Prostate gland (tissue), 2 donors: Measurements from ENCODE around the gene MRPL9. TPM values are rescaled to one million over a fixed set of nuclear protein-coding genes. Genes with fewer than 3 reads are reported as not detected.
A peak's percentile ranks its signal among the peaks of the same experiment; 100 is the strongest.

ENCODE experiments used
- DNase-seq: peaks from one replicate; pipeline ENCODE4 v3.0.0-alpha.2; 2019; ENCODE audit warnings: low spot score
- H3K27ac ChIP-seq, 2 donors: fragments of 200-600 bp; sonication (generic); 2 replicates each; pipeline ENCODE4 v1.5.1; 2017 to 2019
- H3K27me3 ChIP-seq: fragments of 200-600 bp; sonication (generic); replicated peaks from 2 replicates; pipeline ENCODE4 v1.5.1; 2019; ENCODE audit not compliant: insufficient read depth
- H3K36me3 ChIP-seq, 2 donors: fragments of 200-600 bp; sonication (generic); 1 replicate in 1 of 2; 2 replicates in 1 of 2; pipeline versions ENCODE4 v1.5.1 to v1.8.1; 2017 to 2019
- H3K4me1 ChIP-seq: fragments of 200-600 bp; sonication (generic); replicated peaks from 2 replicates; pipeline ENCODE4 v1.5.1; 2019
- H3K4me3 ChIP-seq, 2 donors: fragments of 200-600 bp; sonication (generic); 2 replicates each; pipeline ENCODE4 v1.5.1; 2017 to 2019
- H3K9me3 ChIP-seq: fragments of 200-600 bp; sonication (generic); 2 replicates; pipeline ENCODE4 v1.5.1; 2017
- POLR2A ChIP-seq: fragments of 450-650 bp; IDR thresholded peaks from one replicate; pipeline ENCODE4 v1.6.1; 2016; ENCODE audit warnings: antibody characterized with exemption, mild to moderate bottlenecking
- POLR2AphosphoS5 ChIP-seq: sonication (generic); formaldehyde crosslinking; IDR thresholded peaks from one replicate; pipeline ENCODE4 v1.6.1; 2017; ENCODE audit warnings: antibody characterized with exemption
- WGBS: methylation state at CpG from one replicate; pipeline ENCODE4 v1.1.5; 2018; 5-methylcytosine and 5-hydroxymethylcytosine counted together
- intact Hi-C: fragments of 100-400 bp; cut with DNase I; formaldehyde crosslinking; loops from one replicate; pipeline ENCODE4 v1.14.2; 2022
- total RNA-seq, 2 donors: library from RNA; depleted of rRNA; stranded (reverse); fragments of >200 nt; gene quantifications; one replicate each; pipeline ENCODE4 v1.1.0, GENCODE V29; 2016
- TF ChIP-seq, protein P1 (sequence below), 4 experiments: fragments of 200-600 bp in 2 of 4; fragments of 450-650 bp in 2 of 4; sonication (generic) in 2 of 4; IDR thresholded peaks; 1 replicate in 3 of 4; 2 replicates in 1 of 4; pipeline ENCODE4 v1.5.1; 2016 to 2019; ENCODE audit warnings: antibody characterized with exemption in 4 of 4, mild to moderate bottlenecking in 2 of 4, moderate library complexity in 2 of 4

The MRPL9 gene
- total RNA-seq: 10 to 100 TPM; 47.9 to 80.1 TPM

DNA sequence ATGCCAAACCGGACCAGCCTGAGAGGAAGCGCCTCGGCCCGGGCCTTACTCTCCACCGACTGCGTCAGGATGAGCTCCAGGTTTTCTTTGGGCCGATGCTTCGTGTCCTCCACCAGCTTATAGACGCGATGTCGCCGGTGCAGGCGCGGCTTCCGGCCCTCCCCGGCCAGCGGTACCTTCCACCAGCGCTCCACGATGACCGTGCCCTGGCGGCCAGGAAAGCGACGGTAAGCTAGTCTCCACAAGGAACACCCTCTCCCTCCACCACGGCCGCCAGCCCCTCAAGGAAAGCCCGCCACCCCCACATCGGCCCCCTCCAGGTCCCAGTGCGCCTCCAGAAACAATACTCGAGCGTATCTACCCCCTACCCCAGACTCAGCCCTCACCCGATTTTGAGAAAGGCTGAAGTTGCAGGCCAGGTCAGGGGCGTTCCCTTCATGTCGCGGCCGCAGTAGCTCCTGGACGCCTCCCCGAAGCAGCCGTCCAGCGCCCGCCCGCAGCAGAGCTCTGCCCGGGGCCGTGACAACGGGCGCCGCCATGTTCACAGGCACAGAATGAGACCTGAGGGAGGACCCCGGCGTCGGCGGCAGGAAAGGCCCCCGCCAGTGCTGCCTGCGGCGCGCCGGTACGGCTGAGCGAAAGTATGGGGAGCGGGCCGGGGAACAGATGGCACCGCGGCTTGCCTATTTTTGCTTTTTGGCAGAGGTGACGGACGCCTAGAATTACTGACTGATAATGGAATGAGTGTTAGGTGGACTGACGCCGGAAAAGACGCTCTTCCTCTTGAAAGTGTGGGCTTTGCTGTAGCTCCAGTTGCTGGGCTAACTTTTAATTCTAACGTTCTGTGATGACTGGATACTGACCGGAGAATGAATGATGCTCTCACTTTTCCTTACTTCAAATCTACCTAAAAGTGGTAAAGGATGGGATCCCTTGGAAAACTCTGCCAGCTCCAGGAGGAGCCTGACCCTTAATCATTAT lies at the start of gene MRPL9:
MRPL9 (minus strand) TSS at position 556 of the 981 bp plus-strand sequence; CDS start at position 539, 17 bp downstream.
- Histone ChIP-seq H3K9me3 (no peaks in the 10 kb centered on the region), H3K36me3 (no peaks in the 10 kb centered on the region), H3K27ac (peak within 1 kb of the TSS; percentile 81 to 92), H3K27me3 (no peaks in the 10 kb centered on the region), H3K4me1 (peaks cover 14% of the 10 kb centered on the region), H3K4me3 (peak within 1 kb of the TSS; percentile 55 to 83)
- peak; percentile 74 for DNase-seq
- WGBS: under 1% methylated on average over 68 of the region's 68 CpGs
- intact Hi-C loops: no loop called here
- TF ChIP-seq POLR2AphosphoS5 (peak; percentile 65), POLR2A (peak; percentile 35)
- TF ChIP-seq, protein P1, sequence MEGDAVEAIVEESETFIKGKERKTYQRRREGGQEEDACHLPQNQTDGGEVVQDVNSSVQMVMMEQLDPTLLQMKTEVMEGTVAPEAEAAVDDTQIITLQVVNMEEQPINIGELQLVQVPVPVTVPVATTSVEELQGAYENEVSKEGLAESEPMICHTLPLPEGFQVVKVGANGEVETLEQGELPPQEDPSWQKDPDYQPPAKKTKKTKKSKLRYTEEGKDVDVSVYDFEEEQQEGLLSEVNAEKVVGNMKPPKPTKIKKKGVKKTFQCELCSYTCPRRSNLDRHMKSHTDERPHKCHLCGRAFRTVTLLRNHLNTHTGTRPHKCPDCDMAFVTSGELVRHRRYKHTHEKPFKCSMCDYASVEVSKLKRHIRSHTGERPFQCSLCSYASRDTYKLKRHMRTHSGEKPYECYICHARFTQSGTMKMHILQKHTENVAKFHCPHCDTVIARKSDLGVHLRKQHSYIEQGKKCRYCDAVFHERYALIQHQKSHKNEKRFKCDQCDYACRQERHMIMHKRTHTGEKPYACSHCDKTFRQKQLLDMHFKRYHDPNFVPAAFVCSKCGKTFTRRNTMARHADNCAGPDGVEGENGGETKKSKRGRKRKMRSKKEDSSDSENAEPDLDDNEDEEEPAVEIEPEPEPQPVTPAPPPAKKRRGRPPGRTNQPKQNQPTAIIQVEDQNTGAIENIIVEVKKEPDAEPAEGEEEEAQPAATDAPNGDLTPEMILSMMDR (IDR thresholded peaks at IDR 0.05): no peak

DNA sequence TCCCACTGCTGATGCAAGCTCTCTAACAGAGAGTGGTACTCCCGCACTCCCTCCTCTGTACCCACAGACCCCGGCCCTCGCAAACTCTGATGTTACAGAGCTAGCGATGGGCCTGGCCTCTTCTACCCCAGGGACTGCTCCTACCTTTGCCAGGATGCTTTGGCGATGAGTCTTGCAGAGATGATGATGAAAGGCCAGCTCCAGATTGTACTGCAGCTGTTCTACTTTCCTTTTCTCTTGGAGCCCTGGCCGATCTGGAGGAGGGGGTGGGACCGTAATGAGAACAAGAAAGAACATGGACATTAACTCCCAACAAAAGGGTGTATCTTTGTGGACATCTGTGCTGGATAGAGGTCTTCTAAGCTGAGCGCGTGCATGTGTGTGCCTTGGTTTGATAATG lies 47.9 kb upstream of the MRPL9 start:
- WGBS: 88% methylated on average over 9 of the region's 9 CpGs
- DNase-seq: no peak
- H3K9me3 ChIP-seq: no peaks in the 10 kb centered on the region
- H3K27me3 ChIP-seq: no peaks in the 10 kb centered on the region
- H3K36me3 ChIP-seq: no peaks in the 10 kb centered on the region
- no peak overlapping the region for H3K27ac ChIP-seq
- TF ChIP-seq, protein P1 (IDR thresholded peaks at IDR 0.05): no peak
- no peak for TF ChIP-seq POLR2AphosphoS5
- TF ChIP-seq POLR2A: no peak
- intact Hi-C loops: no loop called here
- H3K4me3 ChIP-seq: no peak overlapping the region
- H3K4me1 ChIP-seq: no peaks in the 10 kb centered on the region

DNA sequence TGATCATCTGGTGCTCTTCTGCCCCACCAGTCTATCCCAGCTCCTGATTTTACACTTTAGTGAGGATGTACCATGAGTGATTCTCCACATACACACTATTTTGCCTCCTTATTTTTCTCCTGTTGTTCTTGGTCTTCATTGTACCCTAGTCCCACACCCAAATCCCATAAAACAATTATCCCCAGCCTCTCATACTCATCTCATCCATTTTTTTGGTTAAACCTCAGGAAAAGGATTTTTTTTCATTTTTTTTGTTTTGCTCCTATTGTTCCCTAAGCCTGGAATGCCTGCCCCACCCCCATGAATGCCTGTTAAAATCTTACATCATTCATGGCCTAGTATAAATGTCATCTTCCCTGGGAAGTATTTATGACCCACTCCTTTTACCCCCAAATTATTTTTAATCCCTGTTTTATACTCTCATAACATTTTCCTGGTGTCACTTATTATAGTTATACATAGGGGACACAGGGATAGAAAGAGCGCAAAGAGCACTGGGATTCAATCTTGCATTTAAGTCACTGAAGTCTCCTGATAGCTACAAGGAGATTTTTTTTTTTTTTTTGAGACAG lies 46.8 kb upstream of the MRPL9 start:
- Histone ChIP-seq H3K27ac (no peak overlapping the region), H3K36me3 (no peaks in the 10 kb centered on the region), H3K4me1 (no peaks in the 10 kb centered on the region), H3K9me3 (no peaks in the 10 kb centered on the region), H3K4me3 (no peak overlapping the region), H3K27me3 (no peaks in the 10 kb centered on the region)
- intact Hi-C loops: no loop called here
- DNase-seq: no peak
- 100% methylated on average over 1 of the region's 1 CpG for WGBS
- no peak for TF ChIP-seq POLR2AphosphoS5
- TF ChIP-seq, protein P1 (IDR thresholded peaks at IDR 0.05): no peak
- no peak for TF ChIP-seq POLR2A

DNA sequence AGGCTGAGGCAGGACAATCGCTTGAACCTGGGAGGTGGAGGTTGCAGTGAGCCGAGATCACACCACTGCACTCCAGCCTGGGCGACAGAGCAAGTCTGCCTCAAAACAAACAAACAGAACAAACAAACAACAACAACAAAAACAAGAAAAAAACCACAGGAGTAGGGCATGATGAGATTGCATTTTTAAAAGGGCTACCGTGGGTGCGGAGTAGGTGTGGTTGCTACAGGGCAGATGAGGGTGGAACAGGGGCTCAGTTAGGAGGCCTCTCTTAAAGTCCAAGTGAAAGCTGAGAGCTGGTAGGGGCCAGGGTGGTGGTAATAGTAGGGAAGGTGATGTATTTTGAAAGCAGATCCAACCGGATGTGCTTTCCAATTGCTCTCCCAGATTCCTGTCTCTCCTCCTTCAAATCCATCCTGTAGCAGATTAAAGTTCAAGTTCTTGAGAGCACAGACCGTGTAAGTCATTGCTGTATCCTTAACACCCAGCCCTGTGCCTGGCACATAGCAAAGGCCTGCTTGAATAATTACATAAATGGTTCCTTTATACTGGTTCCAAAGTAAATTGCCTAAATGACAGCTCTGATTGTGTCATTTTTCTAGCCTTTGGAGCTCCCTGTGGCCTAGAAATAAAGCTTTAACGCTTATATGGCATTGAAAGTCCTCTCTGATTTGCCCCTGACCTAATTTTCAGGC lies 46.1 kb upstream of the MRPL9 start:
- Histone ChIP-seq H3K9me3 (no peaks in the 10 kb centered on the region), H3K4me1 (no peaks in the 10 kb centered on the region), H3K36me3 (no peaks in the 10 kb centered on the region), H3K27ac (no peak overlapping the region), H3K27me3 (no peaks in the 10 kb centered on the region), H3K4me3 (no peak overlapping the region)
- intact Hi-C loops: no loop called here
- no peak for DNase-seq
- WGBS: 62% methylated on average over 8 of the region's 8 CpGs
- TF ChIP-seq POLR2A (no peak), POLR2AphosphoS5 (no peak)
- TF ChIP-seq, protein P1 (IDR thresholded peaks at IDR 0.05): no peak
